GOT3 (cell line): ENCODE results near the gene BCL2L15.
A peak's percentile ranks its signal among the peaks of the same experiment; 100 is the strongest.

Experiments
- DNase-seq: peaks from one replicate; lab custom pipeline; 2025; ENCODE audit warnings: mixed read lengths; lab: John Stamatoyannopoulos, UW

The BCL2L15 gene

GRCh38 chr1:113887402-113888175, at the start of gene BCL2L15:
Gene BCL2L15 (minus strand): TSS chr1:113887581. CDS start chr1:113887375, 206 bp downstream.
- DNase-seq = no peak

- no peak for DNase-seq
Measured at GRCh38 chr1:113937146-113937545, 49.8 kb upstream of the BCL2L15 start.

- DNase-seq = no peak
Measured at GRCh38 chr1:113935970-113936369, 48.6 kb upstream of the BCL2L15 start.

GRCh38 chr1:113935176-113935575, 47.8 kb upstream of the BCL2L15 start:
- no peak for DNase-seq

- no peak for DNase-seq
Measured at GRCh38 chr1:113934511-113935055, 47.2 kb upstream of the BCL2L15 start.

- no peak for DNase-seq
Measured at GRCh38 chr1:113934006-113934405, 46.6 kb upstream of the BCL2L15 start.

GRCh38 chr1:113931451-113931851, 44.1 kb upstream of the BCL2L15 start:
- no peak for DNase-seq

- no peak for DNase-seq
Measured at GRCh38 chr1:113930499-113931161, 43.2 kb upstream of the BCL2L15 start.

GRCh38 chr1:113929750-113930498, 42.5 kb upstream of the BCL2L15 start:
- DNase-seq = no peak

GRCh38 chr1:113928941-113929749, 41.8 kb upstream of the BCL2L15 start, which contains the start of gene HIPK1:
Gene HIPK1 (plus strand): TSS chr1:113929324.
- DNase-seq = peak; percentile 28

GRCh38 chr1:113928187-113928930, 41.0 kb upstream of the BCL2L15 start:
- no peak for DNase-seq

- DNase-seq = no peak
Measured at GRCh38 chr1:113924473-113924872, 37.1 kb upstream of the BCL2L15 start.

- DNase-seq = no peak
Measured at GRCh38 chr1:113922957-113923356, 35.6 kb upstream of the BCL2L15 start.

GRCh38 chr1:113918243-113918642, 30.9 kb upstream of the BCL2L15 start:
- no peak for DNase-seq

- no peak for DNase-seq
Measured at GRCh38 chr1:113917400-113918082, 30.2 kb upstream of the BCL2L15 start.

GRCh38 chr1:113916974-113917373, 29.6 kb upstream of the BCL2L15 start:
- no peak for DNase-seq

- DNase-seq = no peak
Measured at GRCh38 chr1:113913887-113914664, 26.7 kb upstream of the BCL2L15 start.

GRCh38 chr1:113913312-113913668, 25.9 kb upstream of the BCL2L15 start:
- DNase-seq = no peak

- DNase-seq = no peak
Measured at GRCh38 chr1:113912594-113913311, 25.4 kb upstream of the BCL2L15 start.
